Calu3 (cell line): ENCODE data around the gene PLEKHH3. TPM values are rescaled to one million over a fixed set of nuclear protein-coding genes. Genes with fewer than 3 reads are reported as not detected.
A peak's percentile ranks its signal among the peaks of the same experiment; 100 is the strongest.

Experiments used
- BruUV-seq: library from RNA; stranded (reverse); fragments of 400-500 nt; replicated peaks from 2 replicates; lab custom pipeline; 2021; lab: Mats Ljungman, UMichigan
- CTCF ChIA-PET: fragments of 300-600 bp; sonication (Branson Sonifier 250); formaldehyde crosslinking; loops from one replicate; lab custom pipeline; 2022; ENCODE audit warnings: antibody characterized with exemption; lab: Charles Lee
- DNase-seq: peaks from one replicate; pipeline ENCODE4 v3.0.0; 2022
- H3K27ac Mint-ChIP-seq: one replicate; pipeline ENCODE4 v1.8.0; 2022; ENCODE audit warnings: mixed read lengths; ENCODE audit not compliant: unreplicated experiment
- H3K27me3 Mint-ChIP-seq: one replicate; pipeline ENCODE4 v1.8.0; 2022; ENCODE audit warnings: mixed read lengths; ENCODE audit not compliant: unreplicated experiment
- H3K36me3 Mint-ChIP-seq: one replicate; pipeline ENCODE4 v1.8.0; 2022; ENCODE audit warnings: mild to moderate bottlenecking, moderate library complexity, mixed read lengths; ENCODE audit not compliant: insufficient read depth, unreplicated experiment
- H3K4me1 Mint-ChIP-seq: one replicate; pipeline ENCODE4 v1.8.0; 2022; ENCODE audit warnings: mild to moderate bottlenecking, low read depth, mixed read lengths; ENCODE audit not compliant: unreplicated experiment
- H3K4me3 Mint-ChIP-seq: one replicate; pipeline ENCODE4 v1.8.0; 2022; ENCODE audit warnings: mild to moderate bottlenecking, low read depth, moderate library complexity, mixed read lengths; ENCODE audit not compliant: unreplicated experiment
- H3K9me3 Mint-ChIP-seq: one replicate; pipeline ENCODE4 v1.8.0; 2022; ENCODE audit warnings: low read depth, mixed read lengths; ENCODE audit not compliant: unreplicated experiment
- intact Hi-C: fragments of 100-400 bp; cut with micrococcal nuclease; formaldehyde crosslinking; loops from one replicate; pipeline ENCODE4 v1.10.0; 2022; ENCODE audit not compliant: unreplicated experiment
- total RNA-seq: library from RNA; stranded (reverse); gene quantifications from 2 replicates; pipeline ENCODE4 v1.2.3, GENCODE V29; 2022
- TF ChIP-seq, protein P1 (sequence below): fragments of 200-600 bp; IDR thresholded peaks from one replicate; pipeline ENCODE4 v1.8.0; 2022; ENCODE audit warnings: antibody characterized with exemption; ENCODE audit not compliant: unreplicated experiment

Gene PLEKHH3
- total RNA-seq, 1 experiment from 2014 or later = 35.2 TPM

DNA sequence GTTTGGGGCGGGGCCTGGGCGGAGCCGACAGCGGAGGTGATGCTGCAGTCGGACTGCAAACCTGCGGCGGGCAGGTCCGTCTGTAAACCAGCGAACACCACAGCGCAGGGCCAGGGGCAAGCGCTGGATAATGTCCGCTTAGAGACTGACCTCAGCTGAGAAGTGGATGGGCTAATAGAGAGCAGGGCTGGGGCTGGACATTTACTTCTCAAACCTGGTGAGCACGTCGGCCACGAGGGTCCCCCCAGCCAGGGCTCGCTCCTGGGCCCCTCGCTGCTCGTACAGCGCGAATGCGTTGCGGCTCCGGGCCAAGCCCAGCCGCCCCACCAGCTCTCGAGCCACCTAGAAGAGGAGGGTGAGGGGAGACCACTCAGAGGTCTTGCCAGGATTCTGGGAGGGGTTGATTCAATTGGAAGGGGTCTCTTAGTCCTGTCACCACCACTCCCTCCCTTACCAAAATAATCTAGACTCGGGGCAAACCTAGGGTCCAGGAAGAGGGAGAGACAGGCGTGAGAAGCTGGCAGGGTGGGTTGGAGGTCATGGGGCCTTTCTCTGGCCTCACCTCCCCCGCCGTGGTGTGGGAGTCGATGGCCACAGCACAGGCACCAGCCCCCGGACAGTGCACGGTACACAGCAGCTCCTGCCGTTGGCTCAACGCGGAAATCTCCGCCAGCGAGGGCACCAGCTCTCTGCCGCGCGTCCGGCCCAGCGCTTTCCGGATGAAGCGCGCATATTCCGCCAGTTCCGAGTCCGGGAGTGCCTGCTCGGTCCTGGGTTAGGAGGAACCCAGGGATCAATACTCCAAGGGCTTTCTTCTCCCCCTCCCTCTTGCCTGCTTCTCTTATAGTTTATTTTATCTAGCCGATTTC lies 5.8 kb downstream of the PLEKHH3 start:
- BruUV-seq = no TSS peak
- Mint-ChIP-seq H3K27me3 (no peaks in the 10 kb centered on the region), H3K4me3 (no peak overlapping the region), H3K4me1 (peaks cover 34% of the 10 kb centered on the region), H3K36me3 (peaks cover 80% of the 10 kb centered on the region), H3K9me3 (no peaks in the 10 kb centered on the region), H3K27ac (no peak overlapping the region)
- TF ChIP-seq, protein P1, sequence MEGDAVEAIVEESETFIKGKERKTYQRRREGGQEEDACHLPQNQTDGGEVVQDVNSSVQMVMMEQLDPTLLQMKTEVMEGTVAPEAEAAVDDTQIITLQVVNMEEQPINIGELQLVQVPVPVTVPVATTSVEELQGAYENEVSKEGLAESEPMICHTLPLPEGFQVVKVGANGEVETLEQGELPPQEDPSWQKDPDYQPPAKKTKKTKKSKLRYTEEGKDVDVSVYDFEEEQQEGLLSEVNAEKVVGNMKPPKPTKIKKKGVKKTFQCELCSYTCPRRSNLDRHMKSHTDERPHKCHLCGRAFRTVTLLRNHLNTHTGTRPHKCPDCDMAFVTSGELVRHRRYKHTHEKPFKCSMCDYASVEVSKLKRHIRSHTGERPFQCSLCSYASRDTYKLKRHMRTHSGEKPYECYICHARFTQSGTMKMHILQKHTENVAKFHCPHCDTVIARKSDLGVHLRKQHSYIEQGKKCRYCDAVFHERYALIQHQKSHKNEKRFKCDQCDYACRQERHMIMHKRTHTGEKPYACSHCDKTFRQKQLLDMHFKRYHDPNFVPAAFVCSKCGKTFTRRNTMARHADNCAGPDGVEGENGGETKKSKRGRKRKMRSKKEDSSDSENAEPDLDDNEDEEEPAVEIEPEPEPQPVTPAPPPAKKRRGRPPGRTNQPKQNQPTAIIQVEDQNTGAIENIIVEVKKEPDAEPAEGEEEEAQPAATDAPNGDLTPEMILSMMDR = no peak
- intact Hi-C loops = loop anchor here (10.0 kb wide), 1 partner anchor 94 kb away; the partner anchor contains the start of gene RAMP2
- CTCF ChIA-PET = interaction anchor here (1.2 to 1.7 kb wide), 2 partner anchors 12 to 52 kb away, joined by 3 to 4 read pairs; partner anchors contain the start of gene TUBG2
- DNase-seq = no peak

DNA sequence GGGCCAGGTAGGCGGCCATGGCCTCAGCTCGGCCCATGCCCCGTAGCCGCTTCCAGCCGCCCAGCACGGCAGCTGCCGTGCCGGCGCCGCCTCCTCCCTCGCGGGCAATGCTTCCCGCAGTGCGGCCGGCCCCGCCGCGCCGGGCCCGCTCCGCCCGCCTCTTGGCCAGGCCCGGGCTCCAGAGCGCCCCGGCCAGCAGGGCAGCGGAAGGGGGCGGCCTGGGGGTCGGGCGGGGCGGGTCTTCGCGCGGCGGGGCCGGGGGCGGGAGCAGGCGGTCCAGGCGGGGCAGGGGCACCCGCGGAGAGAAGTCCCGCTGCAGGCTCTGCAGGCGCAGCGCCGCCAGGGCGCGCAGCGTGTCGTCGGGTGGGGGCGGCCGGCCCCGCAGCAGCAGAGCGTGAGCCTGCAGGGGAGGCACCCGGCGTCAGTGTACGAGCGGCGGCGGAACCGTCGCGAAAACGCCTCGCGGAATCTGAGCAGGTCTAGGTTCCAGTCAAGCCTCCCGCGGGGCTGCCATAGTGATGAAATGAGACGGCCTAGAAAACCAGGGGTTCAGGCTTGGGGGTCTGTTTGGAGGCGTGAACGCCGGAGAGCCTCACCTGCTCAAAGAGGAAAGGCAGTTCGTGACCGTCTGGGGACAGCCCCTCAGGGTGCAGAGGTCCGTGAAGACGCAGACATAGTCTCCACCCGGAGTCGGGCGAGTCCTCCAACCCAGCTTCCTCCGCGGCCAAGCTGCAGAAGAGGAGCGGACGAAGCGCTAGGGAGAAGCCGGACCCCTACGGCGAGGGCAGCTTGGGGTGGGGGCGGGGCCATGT lies 6.6 kb downstream of the PLEKHH3 start:
- H3K9me3 Mint-ChIP-seq = no peaks in the 10 kb centered on the region
- peaks cover 80% of the 10 kb centered on the region for H3K36me3 Mint-ChIP-seq
- TF ChIP-seq, protein P1 = no peak
- no peak overlapping the region for H3K4me3 Mint-ChIP-seq
- CTCF ChIA-PET = interaction anchor here (1.0 to 1.3 kb wide), 3 partner anchors 11 to 51 kb away, joined by 3 read pairs; partner anchors contain the start of gene TUBG2
- no TSS peak for BruUV-seq
- H3K27me3 Mint-ChIP-seq = no peaks in the 10 kb centered on the region
- H3K27ac Mint-ChIP-seq = no peak overlapping the region
- H3K4me1 Mint-ChIP-seq = peaks cover 34% of the 10 kb centered on the region
- DNase-seq = no peak
- intact Hi-C loops = loop anchor here (10.0 kb wide), 1 partner anchor 95 kb away; the partner anchor contains the start of gene RAMP2

DNA sequence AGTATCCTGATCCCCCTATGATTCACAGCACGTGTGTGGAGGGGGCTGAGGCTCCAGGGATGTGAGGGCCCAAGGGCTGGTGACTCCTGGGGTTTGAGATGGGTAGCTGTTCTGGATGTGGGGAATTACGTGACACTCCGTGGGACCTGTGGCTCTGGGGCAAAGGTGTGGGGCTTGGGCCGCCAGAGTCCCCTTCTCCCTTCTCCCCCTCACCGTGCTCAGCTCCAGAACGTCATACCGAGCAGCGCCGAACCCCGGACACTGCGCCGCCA lies 7.2 kb downstream of the PLEKHH3 start:
- no peaks in the 10 kb centered on the region for H3K27me3 Mint-ChIP-seq
- TF ChIP-seq, protein P1 = no peak
- peaks cover 74% of the 10 kb centered on the region for H3K36me3 Mint-ChIP-seq
- H3K4me1 Mint-ChIP-seq = peaks cover 30% of the 10 kb centered on the region
- no TSS peak for BruUV-seq
- H3K27ac Mint-ChIP-seq = peak overlapping the region; percentile 43
- CTCF ChIA-PET = interaction anchor here (0.5 to 1.3 kb wide), 3 partner anchors 11 to 143 kb away, joined by 3 to 4 read pairs (median 3); partner anchors contain the start of gene TUBG2
- DNase-seq = no peak
- H3K4me3 Mint-ChIP-seq = no peak overlapping the region
- intact Hi-C loops = no loop called here
- H3K9me3 Mint-ChIP-seq = no peaks in the 10 kb centered on the region
